Measurements from ENCODE around the gene FAM222A.

DNA sequence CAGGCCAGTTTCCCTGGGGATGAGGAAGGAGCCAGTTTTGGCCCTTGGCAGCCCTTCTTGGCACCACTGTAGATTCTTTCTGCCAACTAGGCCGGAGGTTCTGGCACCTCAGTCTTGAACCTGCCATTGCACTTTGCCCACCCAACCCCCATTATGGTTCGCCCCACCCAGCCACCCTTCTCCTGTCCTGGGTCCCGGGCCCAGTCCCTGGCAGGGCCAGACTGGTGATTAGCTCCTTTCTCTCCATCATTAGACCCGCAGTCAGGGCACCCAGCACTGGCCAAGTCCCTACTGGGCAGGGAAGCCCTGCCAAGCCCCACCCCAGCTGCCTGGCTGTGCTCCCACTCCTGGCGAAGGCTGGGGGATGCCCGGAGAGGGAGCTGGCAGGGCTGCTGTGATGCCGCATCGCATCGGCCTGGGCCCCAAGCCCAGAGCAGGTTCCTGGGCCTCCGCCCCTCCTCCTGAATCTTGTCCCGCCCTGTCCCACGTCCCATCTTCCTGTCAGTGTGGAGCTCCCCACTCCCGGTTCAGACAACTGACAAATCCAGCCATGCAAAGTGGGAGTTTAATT lies 9.8 kb downstream of the FAM222A start:
- TF ChIP-seq YY1 (IDR thresholded peaks at IDR 0.05; ENCODE audit: extremely low read depth, insufficient replicate concordance, low read depth, low read length), result no peak
- no peak for TF ChIP-seq EGR1 (IDR thresholded peaks at IDR 0.05; ENCODE audit: low read depth)
- TF ChIP-seq, protein P1, sequence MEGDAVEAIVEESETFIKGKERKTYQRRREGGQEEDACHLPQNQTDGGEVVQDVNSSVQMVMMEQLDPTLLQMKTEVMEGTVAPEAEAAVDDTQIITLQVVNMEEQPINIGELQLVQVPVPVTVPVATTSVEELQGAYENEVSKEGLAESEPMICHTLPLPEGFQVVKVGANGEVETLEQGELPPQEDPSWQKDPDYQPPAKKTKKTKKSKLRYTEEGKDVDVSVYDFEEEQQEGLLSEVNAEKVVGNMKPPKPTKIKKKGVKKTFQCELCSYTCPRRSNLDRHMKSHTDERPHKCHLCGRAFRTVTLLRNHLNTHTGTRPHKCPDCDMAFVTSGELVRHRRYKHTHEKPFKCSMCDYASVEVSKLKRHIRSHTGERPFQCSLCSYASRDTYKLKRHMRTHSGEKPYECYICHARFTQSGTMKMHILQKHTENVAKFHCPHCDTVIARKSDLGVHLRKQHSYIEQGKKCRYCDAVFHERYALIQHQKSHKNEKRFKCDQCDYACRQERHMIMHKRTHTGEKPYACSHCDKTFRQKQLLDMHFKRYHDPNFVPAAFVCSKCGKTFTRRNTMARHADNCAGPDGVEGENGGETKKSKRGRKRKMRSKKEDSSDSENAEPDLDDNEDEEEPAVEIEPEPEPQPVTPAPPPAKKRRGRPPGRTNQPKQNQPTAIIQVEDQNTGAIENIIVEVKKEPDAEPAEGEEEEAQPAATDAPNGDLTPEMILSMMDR (IDR thresholded peaks at IDR 0.05 in 2 of 3, conservative IDR thresholded peaks at IDR 0.05 in 1 of 3; ENCODE audit: borderline replicate concordance in 1 of 3, insufficient read depth in 1 of 3, low read depth in 2 of 3, low read length in 2 of 3), result no peak
- TF ChIP-seq JUND (IDR thresholded peaks at IDR 0.05), result no peak
- TF ChIP-seq CEBPB (IDR thresholded peaks at IDR 0.05; ENCODE audit: low read depth), result no peak
